NCI-H2081 treated with DMSO at 0.1 percent for 48 hours (cell line): Measurements from ENCODE around the gene UROC1.
A peak's percentile ranks its signal among the peaks of the same experiment; 100 is the strongest.

Experiments used
- DNase-seq: peaks from one replicate; lab custom pipeline; 2025; lab: John Stamatoyannopoulos, UW

UROC1 gene

DNA sequence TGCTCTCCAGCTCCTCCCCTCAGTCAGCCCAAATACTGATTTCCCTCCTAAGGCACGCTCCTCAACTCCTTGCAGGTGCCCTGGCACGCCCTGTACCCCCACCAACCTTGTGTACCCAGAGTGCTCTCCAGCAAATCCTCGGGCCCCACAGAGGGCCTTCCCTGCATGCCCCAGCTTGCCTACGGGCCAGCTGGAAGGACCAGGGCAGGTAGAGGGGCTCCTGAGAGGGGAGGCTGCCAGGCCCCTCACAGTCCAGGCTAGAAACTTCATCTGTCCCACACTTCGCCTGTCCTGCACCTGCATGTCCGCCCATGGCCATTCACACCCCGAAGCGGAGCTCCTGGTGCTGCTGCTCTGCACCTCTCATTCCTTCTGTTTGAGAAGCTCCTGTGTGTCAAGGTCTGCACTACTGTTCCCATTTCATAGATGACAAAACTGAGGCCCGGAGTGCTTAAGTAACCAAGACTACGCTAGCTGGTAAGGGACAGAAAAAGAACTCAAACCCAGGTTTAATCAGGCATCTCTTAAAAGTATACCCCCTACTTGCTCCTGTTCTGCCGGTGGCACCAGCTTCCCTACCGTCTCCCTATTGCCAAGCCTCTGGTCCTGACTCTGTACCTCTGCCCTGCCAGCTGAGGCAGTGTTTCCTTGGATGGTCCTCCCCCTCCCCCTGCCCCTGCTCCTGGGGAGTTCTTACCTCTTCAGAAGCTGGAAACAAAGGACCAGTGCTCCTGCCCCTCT, 77.4 kb downstream of the UROC1 start:
- no peak for DNase-seq

DNA sequence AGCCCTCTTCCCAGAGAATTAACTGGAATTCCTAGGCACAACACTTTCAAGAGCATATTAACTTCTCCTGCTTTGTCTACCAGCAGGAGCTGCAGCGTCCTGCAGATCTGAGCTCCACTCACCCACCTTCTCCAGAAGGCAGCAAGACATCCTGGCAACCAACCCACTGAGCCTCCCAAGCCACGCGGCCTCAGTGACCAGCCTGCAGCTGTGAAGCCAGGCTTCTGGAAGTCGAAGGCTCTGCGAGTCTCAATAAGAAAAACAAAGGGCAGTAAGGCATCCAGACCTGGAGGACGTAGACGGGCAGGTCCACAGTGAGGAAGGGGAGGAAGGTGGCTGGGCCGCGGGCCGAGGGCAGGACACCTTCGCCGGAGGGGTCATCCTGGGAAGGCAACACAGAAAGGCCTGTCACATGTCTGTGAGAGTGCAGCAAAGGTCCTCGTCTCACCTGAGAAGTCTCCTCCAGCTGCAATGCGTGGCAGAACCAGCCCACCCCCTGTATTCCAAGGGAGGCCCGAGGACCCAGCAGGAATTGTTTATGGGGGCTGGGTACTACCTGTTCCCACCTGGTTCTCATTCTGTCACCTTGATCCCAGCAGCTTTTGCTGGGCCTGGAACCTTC, 78.1 kb downstream of the UROC1 start:
- DNase-seq, result no peak

DNA sequence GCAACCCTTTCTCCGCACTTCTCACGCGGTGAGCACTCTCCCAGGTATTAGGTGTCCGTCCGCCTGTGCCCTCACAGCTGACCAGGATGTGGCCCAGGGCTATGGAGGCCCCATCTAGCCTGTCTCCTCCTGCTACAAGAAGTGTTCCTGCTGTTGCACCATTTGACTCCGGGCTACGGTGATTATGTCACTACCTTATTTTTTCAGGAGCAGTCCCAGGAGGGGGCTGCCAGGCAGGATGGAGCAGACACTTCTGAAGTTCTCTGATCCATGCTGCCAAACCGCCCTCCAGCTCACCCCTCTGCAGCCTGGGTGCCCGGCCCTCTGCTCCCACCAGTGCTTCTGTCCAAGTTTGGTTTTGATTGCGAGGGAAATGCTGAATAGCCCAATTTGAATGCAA, 78.8 kb downstream of the UROC1 start:
- DNase-seq, result no peak

DNA sequence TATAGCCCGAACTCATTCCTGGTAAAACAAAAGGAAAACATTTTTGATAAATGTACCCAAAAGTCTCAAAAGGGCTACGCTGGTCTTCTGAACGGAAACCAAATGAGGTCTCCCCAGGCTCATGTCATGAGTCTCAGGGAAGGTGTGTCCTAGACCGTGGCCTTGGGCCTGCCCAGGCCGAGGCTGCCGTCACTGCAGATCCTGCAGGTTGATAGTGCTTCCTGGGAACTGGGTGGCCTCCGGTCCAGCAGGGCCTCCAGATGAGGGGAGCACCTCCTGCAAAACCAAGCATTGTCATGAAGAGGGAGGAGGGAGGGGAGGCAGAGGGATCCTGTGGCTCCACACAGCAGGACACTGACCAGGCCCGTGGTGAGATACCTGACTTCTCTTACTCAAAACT, 79.4 kb downstream of the UROC1 start:
- no peak for DNase-seq

DNA sequence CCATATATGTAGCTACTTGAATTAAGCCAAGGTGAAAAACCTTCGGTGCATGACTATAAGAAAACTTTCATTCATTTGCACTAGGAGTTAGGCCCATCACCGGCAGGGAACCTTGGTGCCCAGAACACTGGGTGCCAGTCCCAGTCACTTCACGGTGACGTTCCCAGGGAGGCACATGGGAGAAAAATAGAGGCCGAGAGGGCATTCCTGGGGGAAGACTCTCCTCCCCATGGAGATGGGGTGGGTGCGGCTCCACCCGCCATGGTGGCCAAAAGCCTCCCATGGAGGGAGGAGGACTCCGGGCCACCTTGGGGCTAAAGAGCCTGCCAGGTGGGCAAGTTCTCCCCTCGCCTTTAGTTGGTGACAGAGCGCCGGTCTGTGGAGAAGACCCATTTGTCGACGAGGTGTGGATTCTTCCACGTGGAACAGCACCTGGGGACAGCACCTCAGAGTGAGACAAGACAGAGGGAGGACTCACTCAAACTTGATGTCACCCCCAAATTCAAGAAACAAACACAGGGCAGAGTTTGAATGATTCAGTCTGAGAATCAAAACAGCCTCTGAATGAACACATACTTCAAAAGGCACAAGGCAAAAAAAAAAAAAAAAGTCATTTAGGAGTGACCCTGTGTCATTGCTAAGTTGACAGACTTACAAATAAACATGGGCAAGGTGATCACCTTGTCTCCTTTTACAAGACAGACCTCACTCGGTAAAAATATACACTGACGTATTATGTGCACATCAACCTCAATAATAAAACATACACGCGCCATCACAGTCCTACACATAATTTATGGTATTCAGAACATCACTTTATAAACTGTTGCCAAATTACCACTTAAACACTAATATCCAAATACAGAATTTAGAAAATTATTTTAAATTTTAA, 80.5 kb downstream of the UROC1 start:
- no peak for DNase-seq

DNA sequence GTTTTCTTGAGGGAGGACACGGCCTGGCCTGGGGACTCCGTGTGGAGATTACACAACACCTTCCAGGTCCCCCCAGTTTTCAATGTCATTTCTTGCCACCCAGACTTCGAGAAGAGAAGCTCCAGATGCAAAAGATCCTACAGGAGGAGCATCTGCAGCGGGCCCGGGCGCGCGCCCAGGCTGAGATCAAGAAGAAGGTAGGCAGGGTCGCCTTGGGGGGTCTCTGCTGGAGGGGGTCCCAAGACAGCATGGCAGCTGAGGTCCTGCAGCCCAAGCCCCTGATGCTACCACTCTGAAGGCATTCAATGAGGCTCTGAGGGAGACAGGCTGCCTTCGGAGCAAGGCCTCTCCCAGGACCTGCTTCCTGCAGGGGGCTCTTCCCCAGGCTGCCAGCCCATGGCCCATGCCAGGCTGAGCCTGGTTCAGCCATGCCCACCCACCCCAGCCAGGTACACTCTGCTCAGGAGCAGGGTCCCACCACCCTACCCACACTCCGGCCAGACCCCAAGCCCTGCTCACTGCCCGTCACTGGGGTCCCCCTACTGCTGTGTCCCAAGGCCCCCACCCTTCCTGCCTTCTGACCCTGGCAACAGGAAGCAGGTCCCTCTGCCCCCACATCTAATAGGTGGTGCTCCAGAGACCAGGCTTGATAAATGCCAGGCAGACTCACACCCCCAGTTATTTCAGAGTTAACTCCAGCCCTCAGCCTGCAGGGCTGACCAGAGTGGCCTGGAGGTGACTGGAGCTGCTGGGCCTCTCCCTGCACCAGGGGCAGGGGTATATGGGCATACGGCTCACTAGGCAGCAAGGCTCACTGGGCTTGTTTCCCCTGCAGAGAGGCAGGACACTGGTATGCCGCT, 81.9 kb downstream of the UROC1 start:
- no peak for DNase-seq

DNA sequence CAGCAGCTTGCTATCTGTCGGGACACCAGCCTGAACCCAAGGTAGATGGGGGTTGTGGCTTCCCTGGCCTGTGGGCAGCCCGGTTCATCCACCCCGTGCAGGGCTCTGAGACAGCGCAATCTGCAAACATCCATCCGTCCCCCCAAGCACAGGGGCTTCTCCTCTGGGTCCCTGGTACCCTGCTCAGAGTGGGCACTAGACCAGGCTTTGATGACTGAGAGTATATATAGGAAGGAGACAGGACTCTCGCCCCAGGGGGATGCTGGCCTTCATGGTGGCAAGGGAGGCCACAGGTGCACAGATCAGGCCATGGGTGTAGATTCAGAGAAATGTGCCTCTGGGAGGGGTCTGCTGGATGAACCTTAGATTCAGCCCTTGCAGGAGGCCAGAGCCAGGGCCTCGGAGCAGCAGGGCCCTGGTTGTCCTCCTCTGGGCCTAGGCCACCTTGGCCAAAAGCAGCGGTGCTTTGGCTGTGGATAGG, 82.6 kb downstream of the UROC1 start:
- DNase-seq, result no peak

DNA sequence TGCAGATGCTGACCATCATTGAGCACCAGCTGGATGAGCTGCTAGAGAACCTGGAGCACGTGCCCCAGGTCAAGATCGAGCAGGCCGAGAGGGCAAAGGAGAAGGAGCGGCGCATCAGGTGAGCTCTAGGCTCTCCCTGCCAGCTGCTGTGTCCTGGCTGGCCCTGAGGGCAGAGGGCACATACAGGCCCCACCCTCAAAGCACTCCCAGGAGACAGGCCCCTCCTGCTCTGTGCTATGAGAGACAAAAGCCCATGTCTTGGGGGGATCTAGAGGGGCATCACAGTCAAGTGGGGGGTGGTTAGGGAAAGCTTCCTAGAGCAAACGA, 83.3 kb downstream of the UROC1 start:
- no peak for DNase-seq

DNA sequence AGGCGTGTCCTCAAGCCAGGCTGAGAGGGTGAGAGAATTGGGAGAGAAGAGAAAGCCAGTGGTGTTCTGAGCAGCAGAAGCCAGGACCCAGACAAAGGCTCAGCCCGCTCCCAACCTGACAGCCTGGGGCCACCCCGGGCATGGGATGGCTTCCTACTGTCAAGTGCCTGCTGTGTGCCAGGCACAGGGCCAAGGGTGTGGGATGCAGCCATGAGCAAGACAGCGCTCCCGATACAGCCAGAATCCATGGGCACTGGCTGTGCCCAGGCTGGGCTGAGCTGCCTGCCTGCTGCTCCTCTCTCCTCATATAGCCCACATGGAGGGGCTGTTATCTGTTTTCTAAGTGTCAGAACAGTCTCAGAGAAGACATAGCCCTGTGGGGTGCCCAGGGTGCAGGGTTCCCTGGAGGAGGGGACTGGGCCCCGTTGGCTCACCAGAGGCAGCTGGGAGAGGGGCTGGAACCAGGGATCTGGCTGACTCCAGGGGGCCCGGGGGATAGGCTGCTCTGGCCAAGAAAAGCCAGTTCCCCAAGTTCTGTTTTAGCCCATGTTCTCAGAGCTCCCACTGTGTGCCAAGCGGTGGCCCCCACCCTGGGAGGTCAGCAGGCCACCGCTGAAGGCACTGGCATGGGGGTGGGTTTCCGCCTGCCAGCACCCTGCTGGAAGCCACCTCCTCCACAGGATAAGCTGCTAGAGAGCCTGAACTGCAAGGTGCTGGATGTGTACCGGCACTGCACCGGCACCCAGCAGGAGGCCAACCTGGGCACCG, 83.9 kb downstream of the UROC1 start:
- peak; percentile 31 for DNase-seq

DNA sequence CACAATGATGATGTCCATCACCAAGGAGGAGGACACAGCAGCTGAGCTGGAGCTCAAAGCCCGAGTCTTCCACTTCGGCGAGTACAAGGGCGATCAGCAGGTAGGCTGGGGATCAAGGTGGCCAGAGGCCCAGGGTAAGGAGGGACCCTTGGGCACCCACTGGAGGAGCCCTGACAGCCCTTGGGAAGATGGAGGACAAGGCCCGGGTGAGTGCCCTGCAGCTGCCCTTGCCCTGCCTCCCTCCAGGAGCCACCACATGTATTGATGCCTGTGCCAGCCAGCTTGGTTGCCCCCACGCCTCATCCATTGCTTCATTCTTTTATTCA, 84.5 kb downstream of the UROC1 start:
- DNase-seq, result no peak

DNA sequence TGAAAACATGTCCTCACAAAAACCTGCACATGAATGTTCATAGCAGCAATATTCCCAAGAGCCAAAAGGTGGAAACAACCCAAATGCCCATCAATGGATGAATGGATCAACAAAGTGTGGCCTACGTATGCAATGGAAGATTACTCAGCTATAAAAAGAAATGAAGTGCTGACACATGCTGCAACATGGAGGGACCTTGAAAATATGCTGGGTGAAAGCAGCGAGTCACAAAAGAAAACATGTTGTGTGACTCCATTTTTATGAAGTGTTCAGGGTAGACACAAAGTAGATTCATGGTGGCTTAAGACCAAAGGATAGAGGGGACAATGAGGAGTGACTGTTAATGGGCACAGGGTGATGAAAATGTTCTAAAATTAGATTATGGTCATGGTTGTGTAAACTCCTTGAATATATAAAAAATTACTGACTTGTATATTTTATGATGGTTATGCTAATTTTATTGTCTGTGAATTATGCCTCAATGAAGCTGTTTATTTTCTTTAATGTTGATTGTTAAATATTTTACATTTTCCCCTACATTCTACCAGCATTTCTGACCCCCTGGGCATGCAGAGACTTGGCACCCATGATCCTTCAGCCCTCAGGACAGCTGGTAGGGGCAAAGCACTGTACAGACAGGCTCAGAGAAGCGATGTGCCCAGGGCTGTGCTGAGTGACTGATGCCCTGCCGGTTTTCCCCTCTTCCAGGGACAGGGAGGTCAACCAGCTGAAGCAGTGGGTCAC, 85.0 kb downstream of the UROC1 start:
- DNase-seq, result no peak
